ENCODE data around the gene ING4.
A peak's percentile ranks its signal among the peaks of the same experiment; 100 is the strongest.

The ING4 gene

DNA sequence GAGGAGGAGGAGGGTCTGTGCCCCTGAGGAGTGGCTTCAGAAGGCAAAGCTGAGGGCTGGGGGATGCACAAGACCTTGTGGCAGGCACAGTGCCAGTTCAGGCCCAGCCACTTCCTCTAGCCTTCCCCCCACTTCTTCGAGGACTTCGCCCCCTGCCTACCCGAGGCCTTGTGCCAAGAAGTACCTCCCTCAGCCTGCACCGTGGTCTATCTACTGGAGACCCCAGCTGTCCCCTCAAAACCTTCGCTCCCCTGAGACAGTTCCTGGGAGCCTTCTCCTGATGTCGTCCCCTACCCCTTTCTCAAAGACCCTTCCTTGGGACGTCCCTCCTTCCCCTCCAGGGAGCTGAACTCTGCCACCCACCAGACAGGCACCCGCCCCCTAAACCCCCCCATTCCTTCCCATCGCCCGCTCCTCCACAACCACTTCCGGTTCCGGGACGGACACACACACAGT, 25.7 kb upstream of the ING4 start:
- peak in 1 of 2 donors; percentile 11 for DNase-seq (ENCODE audit: low read depth in 2 of 2)

DNA sequence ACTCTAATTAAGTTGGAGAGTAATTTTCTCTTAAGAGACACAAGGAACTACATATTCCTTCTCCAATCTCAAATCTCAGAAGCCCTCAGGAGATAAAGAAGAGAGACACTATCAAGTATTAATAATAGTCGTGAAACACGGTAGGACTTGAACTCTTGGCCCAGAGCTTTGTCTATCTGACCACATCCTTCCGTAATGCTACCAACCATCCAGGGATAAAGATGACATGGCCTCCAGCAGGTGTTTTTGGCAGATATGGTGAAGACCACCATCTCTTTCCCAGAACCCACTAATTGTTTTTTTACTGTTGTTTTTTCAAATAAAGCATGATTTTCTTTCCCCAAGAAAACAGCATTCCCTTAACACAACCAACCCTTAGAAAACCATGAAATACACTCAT, 22.9 kb upstream of the ING4 start:
- DNase-seq (ENCODE audit: low read depth in 2 of 2): no peak

DNA sequence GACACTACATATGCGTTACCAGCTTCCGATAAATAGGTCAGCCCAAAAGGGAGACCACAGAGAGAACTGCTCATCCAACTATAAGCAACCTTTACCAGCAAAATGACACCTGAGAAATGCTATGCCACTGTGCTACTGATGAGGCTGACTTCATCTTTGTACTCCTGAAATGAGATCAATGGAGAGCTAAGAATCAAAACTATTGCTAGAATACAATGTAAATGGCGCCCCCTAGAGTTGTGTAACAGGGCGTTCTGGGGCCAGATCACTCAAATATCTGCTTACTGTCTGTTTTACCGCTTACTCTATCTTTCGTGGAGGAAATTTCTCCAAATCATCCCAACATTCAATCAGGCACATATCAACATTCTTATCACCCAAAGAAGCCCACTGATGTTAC, 21.7 kb upstream of the ING4 start:
- DNase-seq (ENCODE audit: low read depth in 2 of 2): peak in 1 of 2 donors; percentile 35

- DNase-seq (ENCODE audit: low read depth in 2 of 2): no peak
Measured at GRCh38 chr12:6676962-6677361, 14.0 kb upstream of the ING4 start.

- DNase-seq (ENCODE audit: low read depth in 2 of 2): no peak
Measured at GRCh38 chr12:6672143-6672542, 9.2 kb upstream of the ING4 start.

DNA sequence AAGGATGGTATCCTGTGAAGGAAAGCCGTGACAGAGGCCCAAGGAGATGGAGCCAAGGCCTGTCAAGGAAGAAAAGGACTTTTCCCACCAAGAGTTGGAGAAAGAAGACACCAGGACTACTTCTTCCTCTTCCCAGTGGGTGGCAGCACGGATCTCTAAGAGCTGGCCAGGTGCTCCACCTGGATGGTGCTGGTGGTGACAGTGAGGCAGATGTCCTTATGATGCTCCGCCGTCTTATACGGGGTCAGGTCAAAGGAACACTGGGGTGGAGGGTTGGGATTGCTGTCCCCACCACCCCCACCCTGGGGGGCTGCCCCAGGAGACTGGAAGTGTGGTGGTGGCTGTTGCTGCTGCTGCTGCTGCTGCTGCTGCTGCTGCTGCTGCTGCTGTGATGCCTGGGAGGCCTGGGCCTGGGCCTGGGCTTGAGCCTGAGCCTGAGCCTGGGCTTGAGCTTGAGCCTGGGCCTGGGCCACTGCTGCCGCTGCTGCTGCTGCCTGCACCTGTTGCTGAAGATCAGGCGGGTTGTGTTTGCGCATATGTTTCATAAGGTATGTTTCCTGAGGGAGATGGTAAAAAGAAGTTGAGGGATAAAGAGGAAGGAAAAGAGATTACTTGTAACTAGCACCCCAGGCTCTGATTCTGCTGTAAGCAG, 4.8 kb upstream of the ING4 start:
- no peak for DNase-seq (ENCODE audit: low read depth in 2 of 2)

GRCh38 chr12:6666211-6666610, 3.3 kb upstream of the ING4 start:
- no peak for DNase-seq (ENCODE audit: low read depth in 2 of 2)

DNA sequence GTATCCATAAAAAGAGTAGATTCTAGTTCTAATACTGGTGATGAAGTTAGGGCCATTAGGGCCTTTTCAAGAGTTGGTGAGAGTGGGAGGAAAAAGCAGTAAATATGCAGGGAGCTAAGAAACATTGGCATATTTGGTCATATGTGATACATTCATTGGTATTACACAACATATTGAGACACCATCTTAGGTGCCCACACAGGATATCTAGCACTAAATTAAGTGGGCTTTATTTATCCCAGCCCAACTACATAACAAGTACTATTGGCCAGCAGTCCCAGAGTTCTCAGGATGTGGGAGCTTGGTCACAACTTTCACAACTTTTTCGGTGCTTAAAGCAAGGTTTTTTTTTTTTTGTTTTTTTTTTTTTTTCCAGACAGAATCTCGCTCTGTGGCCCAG, 2.0 kb upstream of the ING4 start:
- DNase-seq (ENCODE audit: low read depth in 2 of 2): no peak

GRCh38 chr12:6662602-6662905, 365 bp downstream of the ING4 start:
- DNase-seq (ENCODE audit: low read depth in 2 of 2): no peak

- DNase-seq (ENCODE audit: low read depth in 2 of 2): no peak
Measured at GRCh38 chr12:6653987-6654386, 8.9 kb downstream of the ING4 start.

- no peak for DNase-seq (ENCODE audit: low read depth in 2 of 2)
Measured at GRCh38 chr12:6653342-6653741, 9.6 kb downstream of the ING4 start.

- no peak for DNase-seq (ENCODE audit: low read depth in 2 of 2)
Measured at GRCh38 chr12:6652391-6652790, 10.5 kb downstream of the ING4 start.

DNA sequence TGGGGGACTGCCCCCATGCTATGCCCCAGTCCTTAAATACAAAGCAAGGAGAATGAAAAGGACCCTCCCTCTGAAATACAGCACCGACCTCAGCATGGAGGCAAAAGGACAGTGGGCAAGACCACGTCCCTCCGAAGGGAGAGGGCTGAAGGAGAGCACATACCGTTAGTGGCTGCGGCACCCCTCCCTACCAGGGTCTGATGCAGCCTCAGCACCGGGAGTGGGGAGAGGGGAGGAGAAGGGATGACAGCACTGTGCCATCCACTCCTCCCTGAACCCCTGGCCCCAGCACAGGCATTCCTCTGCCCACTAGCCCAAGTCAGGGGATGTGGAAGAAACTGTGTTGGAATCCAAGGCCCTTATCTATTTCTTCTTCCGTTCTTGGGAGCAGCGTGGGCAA, 12.1 kb downstream of the ING4 start:
- no peak for DNase-seq (ENCODE audit: low read depth in 2 of 2)

DNA sequence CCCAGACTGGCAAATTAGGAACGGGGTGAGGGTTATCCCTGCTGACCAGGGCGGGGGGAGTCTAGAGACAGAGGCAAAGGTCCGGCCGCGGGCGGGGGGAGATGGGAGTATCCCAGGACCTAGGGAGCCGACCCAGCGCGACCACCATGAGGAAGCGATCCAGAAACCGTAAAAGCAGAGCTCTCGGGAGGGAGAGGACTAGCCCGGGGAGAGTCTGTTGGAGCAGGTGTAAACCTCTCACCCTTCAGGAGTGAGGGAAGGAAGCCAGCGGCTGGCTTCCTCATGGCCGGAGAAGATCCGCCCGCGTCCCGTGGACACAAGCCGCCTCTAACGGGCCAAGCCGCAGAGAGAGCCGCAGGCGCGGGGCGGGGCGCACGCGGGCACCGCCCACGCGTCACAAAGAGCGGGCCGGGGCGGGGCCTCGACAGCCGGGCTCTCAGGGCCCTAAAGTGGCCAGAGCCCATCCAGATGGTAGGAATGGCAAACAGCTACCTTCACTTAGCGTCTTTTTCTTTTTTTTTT, 15.8 kb downstream of the ING4 start, which contains the start of gene ACRBP:
TSS of gene ACRBP (minus strand) at position 350 of the 522 bp plus-strand sequence. CDS start at position 284, 66 bp downstream.
- peak in 1 of 2 donors; percentile 36 for DNase-seq (ENCODE audit: low read depth in 2 of 2)

DNA sequence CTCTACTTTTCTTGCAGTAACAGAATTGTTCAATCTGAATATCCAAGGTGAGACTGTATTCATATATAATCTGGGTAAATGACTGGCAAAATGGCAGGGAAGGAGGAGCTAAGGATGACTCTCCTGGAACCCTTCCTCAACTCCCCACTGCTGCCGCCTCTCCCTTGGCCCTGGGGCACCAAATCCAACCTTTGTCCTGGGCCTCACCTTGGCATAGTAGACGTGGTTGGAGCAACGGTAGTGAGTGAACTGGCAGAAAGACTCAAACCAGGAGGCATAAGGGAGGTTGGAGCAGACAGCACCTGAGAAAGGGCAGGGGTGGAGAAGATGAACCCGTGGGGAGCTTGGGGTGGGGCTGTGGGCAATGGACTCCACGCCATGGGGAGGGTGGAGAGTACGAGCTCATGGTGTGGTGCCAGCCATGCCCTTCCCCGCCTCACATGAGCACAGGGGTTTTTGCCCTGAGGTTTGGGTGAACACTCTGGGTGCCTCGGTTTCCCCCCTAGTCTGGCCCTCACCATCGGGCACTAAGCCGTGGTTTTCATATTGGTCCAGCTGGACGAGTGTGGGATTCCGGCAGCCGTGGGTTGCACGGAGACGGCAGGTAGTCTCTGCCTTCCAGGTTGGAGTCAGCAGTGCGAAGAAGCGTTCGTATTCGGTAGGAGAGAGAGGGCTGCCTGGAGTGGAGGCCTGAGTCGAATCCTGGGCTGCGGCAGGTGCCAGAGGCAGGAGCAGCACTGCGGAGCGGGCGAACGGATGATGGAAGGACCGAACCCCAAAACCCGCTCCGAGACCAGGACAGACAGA, 16.4 kb downstream of the ING4 start:
- no peak for DNase-seq (ENCODE audit: low read depth in 2 of 2)

DNA sequence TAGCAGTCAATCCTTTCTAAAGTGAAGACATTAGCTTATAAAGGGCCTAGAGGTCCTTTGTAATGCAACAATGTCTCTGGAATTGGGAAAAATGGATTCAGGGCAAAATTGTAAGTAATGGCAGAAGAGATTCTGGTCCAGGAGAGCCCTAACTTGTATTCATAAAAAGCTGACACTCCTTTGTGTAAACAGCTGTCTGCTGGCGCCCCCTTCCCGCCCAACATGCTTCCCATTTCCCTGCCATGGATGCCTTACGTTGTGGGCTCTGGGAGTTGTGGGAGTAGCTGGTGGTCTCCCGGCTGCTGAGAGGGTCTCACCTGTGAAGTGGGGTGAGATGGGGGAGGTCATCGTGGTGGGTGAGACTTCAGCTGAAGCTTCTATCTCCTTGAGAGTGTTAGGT, 18.0 kb downstream of the ING4 start:
- DNase-seq (ENCODE audit: low read depth in 2 of 2): no peak

DNA sequence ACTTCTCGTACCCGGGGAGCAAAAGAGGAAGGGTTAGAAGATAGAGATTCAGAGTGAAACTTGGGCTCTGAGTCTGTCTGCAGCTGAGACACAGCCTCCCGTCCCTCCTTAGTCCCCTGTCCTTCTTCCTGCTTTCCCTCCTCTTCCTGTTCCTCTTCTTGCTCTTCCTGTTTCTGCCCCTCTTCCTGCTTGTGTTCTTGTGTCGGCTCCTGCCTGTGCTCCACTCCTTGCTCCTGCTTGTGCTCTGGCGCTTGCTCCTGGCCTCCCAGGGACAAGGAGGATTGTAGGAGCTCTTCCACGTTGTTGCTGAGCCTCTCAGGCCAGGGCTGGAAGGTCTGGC, 18.7 kb downstream of the ING4 start:
- no peak for DNase-seq (ENCODE audit: low read depth in 2 of 2)

DNA sequence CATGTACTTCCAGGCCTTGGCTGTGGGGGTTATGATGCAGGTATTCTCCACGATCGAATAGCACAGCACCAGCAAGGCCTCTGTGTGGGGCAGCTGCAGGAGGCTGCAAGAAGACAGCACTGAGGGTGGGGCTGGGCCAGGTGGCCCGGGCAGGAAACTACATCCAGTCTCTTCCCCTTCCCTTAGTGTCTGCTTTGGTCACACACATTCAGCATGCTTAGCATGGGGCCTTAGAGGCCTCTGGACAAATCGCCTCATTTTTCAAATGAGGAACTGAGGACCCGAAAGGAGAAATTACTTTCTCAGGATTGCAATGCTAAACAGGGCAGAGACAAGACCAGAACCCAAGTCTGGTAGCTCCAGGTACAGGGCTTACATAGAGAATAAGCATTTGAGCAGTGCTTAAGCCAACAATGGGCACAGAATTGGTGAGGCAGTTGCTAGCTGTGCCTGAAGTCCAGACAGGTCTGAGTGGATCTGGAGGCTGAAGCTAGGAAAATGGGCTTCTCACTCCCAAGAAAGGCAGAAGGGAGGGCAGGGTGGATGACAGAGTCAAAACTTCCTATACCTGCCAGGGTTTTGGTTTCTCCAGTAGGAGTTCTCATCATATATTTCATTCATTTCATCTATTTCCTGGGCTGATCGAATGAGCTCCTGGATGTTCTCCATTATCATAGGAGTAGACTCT, 19.2 kb downstream of the ING4 start:
- no peak for DNase-seq (ENCODE audit: low read depth in 2 of 2)

- DNase-seq (ENCODE audit: low read depth in 2 of 2): no peak
Measured at GRCh38 chr12:6641131-6641530, 21.8 kb downstream of the ING4 start.

DNA sequence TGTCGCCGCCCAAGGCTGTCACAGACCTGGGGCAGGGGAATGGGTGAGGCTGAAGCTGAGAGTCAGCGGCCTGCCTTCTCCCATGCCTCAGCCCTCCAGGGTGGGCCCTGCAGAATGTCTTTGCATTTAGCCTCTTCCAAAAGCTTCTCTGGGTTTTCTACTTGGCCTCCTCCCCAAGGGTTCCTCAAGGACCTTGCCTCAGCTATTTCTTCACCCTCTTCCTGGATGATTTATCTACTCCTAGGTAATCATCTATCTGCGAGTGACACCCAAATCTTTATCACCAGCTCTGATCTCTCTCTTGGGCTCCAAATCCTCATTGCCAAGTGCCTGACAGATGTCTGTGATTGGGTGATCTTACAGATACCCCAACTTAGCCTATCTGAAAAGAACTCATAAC, 22.4 kb downstream of the ING4 start:
- no peak for DNase-seq (ENCODE audit: low read depth in 2 of 2)

GRCh38 chr12:6639151-6639801, 23.6 kb downstream of the ING4 start:
- DNase-seq (ENCODE audit: low read depth in 2 of 2): no peak

DNA sequence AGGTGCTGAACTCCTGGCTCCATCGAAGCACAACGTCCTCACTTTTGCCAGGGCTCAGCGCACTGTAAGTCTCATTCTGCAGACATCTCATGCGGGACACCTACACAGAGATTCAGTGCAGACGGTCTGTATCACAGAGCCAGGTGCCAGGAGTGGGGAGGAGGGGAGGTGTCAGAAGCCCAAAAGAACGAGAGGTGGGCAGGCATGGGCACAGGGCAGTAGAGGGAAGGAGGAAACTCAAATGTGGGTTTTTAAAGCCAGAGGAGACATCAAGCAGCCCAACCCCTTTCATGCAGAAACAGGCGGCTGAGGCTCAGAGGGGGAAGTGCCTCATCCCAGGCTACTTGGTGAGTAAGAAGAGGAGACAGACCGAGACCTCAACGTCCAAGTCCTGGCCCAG, 24.6 kb downstream of the ING4 start:
- no peak for DNase-seq (ENCODE audit: low read depth in 2 of 2)

Data from stimulated activated CD4-positive, alpha-beta T cell treated with anti-CD3 and anti-CD28 coated beads, Interleukin-1b, Interleukin-23, amount 100 ng/mL, for 4 hours (primary cell).